GM21390 (cell line): ENCODE data around the gene RAB11FIP4.

Source experiments
- ATAC-seq: cut with Tn5 transposase; IDR thresholded peaks from one replicate; pipeline ENCODE4 v1.9.1; 2021; ENCODE audit not compliant: unreplicated experiment

RAB11FIP4 gene

DNA sequence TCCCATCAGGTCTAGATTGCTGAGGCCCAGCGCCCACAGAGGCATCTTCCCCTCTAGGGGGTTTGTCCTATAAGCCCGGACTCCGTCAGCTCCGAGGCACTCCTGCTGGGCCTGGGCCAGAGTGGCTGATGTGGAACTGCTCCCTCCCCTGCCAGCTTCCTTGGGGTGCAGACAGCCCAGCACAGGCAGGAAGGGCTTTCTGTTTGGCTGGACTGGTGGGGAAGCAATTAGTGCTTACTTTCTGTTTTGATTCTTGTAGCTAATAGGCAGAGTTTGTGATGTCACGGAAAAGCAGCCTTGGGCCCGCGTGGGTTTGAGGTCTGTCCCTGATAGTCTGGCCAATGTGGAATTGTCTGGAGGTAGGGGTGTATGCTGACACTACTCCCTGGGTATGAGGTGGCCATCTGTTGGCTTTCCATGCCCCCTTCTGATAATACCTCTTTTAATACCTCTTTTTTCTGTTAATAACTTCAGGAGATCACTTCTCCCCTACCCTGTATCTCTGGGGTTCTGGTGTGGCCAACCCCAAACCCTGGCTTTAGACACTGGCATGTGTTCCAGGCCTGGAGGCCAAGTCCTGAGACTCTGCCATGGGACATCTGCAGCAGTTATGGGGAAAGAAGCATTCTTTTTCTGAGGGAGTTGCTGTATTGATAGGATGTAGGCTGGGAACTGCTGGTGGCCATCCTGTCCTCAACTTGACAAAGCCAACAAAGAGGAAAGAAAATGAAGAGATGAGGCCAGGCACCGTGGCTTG is 190.9 kb downstream of the RAB11FIP4 start:
- no peak for ATAC-seq

DNA sequence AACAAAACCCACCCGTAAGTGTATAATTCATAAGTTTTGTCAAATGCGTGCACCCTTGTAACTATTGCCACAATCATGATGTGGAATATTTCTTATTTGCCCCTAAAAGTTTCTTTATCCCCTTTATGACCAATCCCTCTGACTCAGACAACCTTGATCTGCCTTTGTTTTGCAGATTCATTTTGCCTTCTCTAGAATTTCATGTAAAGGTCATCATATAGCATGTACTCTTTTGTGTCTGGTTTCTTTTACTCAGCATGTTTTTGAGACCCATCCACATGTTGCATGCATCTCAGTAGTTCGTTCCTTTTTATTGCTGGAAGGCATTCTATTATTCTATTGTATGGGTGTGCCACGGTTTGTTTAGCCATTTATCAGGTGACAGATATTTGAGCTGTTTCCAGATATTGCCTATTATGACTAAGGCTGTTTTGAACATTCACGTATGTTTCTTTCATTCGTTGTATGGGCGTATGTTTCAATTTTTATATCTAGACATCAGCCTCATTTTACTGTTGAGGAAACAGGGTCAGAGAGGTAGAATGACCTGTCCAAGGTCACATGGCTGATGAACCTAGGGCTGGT is 192.4 kb downstream of the RAB11FIP4 start:
- no peak for ATAC-seq

DNA sequence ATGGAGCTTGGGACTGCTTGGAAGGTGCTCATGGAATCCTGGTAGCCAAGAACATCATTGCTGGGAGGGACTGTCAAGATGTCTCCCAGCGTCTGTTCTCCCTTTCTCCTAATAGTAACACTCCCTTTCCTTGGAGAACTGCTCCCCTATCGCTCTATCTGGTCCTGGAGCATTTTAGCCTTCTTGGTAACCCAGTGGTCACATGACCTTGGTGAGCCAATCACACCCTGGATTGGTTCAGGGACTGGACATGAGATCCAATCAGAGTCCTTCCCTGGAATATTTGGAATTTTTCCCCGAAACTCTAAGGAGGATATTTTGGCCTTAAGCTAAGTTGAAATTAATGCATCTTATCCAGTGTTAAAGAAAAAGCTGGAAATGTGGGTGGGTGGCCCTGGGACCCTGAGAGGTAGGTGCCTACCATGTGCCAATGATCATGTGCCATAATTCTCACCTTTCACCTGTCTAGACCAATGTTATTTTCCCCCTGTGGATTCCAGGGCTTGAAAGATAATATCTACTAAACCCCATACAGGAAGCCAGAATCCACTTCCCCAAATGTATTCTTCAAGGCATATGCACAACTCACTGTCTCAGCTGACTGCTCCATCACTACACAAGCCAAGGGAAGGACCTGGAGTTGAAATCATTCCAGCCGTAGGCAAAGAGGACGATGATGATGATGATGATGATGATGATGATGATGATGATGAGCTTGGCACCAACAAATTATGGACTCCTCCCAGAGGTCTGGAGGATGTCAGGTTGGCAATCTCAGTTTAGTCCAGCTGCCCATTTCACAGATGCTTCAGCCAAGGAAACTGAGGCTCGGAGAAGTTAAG is 193.2 kb downstream of the RAB11FIP4 start:
- ATAC-seq, result no peak

- no peak for ATAC-seq
Measured at GRCh38 chr17:31585280-31585630, 193.8 kb downstream of the RAB11FIP4 start.

GRCh38 chr17:31586946-31587345 is 195.5 kb downstream of the RAB11FIP4 start:
- no peak for ATAC-seq

- ATAC-seq, result no peak
Measured at GRCh38 chr17:31587462-31587861, 196.0 kb downstream of the RAB11FIP4 start.
